Urinary bladder (tissue), 4 donors: Measurements from ENCODE around the gene RBMS1. TPM values are rescaled to one million over a fixed set of nuclear protein-coding genes. Genes with fewer than 3 reads are reported as not detected.

Experiments
- DNase-seq: peaks from one replicate; pipeline ENCODE4 v3.0.0-alpha.2; 2015; ENCODE audit errors: extremely low spot score
- H3K27ac ChIP-seq: one replicate; pipeline ENCODE4 v1.5.1; 2013; ENCODE audit warnings: low read depth, mild to moderate bottlenecking, moderate library complexity
- H3K36me3 ChIP-seq: one replicate; pipeline ENCODE4 v1.6.1; 2013; ENCODE audit warnings: mild to moderate bottlenecking, moderate library complexity; ENCODE audit not compliant: insufficient read depth
- H3K4me1 ChIP-seq: one replicate; pipeline ENCODE4 v1.6.1; 2013; ENCODE audit warnings: mild to moderate bottlenecking, moderate library complexity; ENCODE audit not compliant: insufficient read depth
- H3K4me3 ChIP-seq: one replicate; pipeline ENCODE4 v1.5.1; 2013; ENCODE audit warnings: low read depth, low read length
- WGBS: extraction: QIAGEN DNeasy Blood & Tissue Kit; methylation state at CpG from one replicate; pipeline ENCODE4 v1.1.7; 2013; 5-methylcytosine and 5-hydroxymethylcytosine counted together
- polyA plus RNA-seq: library from polyadenylated mRNA; stranded (reverse); fragments of 200-250 nt; gene quantifications from one replicate; pipeline ENCODE4 v1.2.3, GENCODE V29; 2013
- total RNA-seq: library from RNA; depleted of rRNA; stranded (reverse); fragments of >200 nt; gene quantifications from one replicate; pipeline ENCODE4 v1.2.3, GENCODE V29; 2014
- donor health status: healthy with polysubstance abuse.
- donor health status: healthy.

RBMS1 gene
- total and polyA plus RNA-seq, 2 donors: 41.7 to 182 TPM

DNA sequence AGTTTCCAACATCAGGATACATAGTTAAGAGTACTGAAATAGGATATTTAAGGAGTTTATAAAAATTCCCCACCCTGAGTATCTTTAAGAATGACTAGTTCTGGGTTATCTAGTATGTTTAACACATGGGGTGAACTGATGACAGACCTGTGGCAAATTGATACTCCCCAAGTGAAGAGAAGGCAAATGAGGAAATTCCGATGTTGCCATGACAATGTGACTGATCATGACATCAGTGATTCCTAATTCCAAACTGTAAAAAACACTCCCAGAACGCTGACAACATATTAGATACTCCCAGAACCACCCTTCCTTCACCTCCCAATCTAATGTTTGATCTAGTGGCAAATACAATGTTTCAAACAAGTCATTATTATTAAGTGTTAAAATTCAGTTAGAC lies 77.6 kb downstream of the RBMS1 start:
- H3K36me3 ChIP-seq: no peaks in the 10 kb centered on the region
- H3K4me1 ChIP-seq: peaks cover 1% of the 10 kb centered on the region
- H3K4me3 ChIP-seq: no peak overlapping the region
- 83% methylated on average over 2 of the region's 2 CpGs for WGBS
- H3K27ac ChIP-seq: no peak overlapping the region
- no peak for DNase-seq

DNA sequence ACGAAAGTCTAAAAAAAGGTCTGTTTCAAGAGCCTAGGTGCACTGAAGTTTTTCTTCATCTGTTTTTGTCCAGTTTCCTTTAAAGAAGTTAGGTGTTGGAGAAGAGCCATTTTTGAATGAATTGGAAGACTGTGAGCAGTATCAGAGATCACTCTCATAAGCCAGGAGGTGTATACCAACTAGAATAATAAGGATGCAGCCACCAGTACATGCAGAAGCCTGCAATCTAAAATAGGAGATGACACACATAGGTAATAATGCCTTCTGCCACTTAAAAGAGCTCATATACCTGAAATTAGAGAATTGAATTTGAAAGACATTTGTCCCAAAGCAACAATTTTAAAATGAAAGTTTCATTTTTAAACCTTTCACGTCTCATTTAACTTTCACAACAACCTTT lies 81.7 kb downstream of the RBMS1 start:
- Histone ChIP-seq H3K4me1 (no peaks in the 10 kb centered on the region), H3K36me3 (no peaks in the 10 kb centered on the region), H3K27ac (no peak overlapping the region), H3K4me3 (no peak overlapping the region)
- DNase-seq: no peak
- 77% methylated on average over 2 of the region's 2 CpGs for WGBS

DNA sequence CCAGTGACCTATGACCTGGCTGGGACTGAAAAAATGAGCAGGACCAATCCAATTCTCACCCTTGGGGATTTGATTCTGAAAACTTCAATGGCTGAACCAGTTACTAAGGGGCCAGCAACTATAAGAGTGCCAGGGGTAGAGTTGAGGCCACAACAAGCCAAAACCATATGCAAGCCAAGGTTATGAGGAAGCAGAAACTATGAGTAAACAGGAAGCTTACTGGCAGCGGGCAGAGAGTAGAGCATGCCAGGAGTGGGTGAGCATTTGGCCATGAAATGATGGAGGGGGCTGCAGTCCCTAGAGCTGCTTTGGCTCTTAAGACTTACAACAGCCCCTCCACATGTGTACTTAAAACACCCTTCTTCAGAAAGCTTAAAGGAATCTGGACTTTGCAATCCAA lies 82.4 kb downstream of the RBMS1 start:
- H3K4me3 ChIP-seq: no peak overlapping the region
- H3K4me1 ChIP-seq: no peaks in the 10 kb centered on the region
- H3K36me3 ChIP-seq: no peaks in the 10 kb centered on the region
- no peak for DNase-seq
- H3K27ac ChIP-seq: peak overlapping the region; percentile 61
- 34% methylated on average over 1 of the region's 1 CpG for WGBS

DNA sequence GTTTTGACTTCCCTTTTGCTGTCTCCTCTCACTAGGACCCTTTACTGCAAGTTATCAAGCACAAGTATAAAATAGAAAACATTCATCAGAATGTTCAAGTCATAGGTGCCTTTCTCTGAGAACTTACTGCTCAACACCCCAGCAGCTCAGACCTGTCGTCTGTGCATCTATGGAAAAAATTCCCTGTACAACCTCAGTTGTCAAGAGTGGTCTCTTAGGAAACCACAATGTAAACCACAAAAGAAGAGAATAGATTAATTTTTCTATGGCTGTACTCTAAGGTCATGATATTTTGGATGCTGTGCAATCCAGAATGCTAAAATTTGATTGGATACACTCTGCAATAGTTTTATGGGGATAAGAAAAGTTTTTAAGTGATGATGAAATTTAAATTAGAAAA lies 84.1 kb downstream of the RBMS1 start:
- H3K27ac ChIP-seq: no peak overlapping the region
- no peak for DNase-seq
- WGBS: 73% methylated on average over 1 of the region's 1 CpG
- no peak overlapping the region for H3K4me3 ChIP-seq
- no peaks in the 10 kb centered on the region for H3K36me3 ChIP-seq
- no peaks in the 10 kb centered on the region for H3K4me1 ChIP-seq

DNA sequence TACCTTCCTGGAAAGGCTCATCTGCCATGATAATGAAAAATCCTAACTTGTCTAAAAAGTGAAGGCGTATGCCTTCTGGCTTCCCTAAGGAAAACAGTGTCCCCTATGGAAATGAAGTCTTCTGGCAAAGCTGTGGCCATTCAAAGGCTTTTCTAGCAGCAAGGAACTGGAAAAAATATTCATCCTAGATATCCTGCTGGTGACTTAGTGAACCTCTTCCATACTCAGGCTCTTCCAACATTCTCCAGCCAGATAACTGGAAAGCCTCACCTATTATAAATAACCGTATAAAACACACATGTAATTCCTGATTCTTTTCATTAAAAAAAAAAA lies 84.7 kb downstream of the RBMS1 start:
- 70% methylated on average over 2 of the region's 2 CpGs for WGBS

DNA sequence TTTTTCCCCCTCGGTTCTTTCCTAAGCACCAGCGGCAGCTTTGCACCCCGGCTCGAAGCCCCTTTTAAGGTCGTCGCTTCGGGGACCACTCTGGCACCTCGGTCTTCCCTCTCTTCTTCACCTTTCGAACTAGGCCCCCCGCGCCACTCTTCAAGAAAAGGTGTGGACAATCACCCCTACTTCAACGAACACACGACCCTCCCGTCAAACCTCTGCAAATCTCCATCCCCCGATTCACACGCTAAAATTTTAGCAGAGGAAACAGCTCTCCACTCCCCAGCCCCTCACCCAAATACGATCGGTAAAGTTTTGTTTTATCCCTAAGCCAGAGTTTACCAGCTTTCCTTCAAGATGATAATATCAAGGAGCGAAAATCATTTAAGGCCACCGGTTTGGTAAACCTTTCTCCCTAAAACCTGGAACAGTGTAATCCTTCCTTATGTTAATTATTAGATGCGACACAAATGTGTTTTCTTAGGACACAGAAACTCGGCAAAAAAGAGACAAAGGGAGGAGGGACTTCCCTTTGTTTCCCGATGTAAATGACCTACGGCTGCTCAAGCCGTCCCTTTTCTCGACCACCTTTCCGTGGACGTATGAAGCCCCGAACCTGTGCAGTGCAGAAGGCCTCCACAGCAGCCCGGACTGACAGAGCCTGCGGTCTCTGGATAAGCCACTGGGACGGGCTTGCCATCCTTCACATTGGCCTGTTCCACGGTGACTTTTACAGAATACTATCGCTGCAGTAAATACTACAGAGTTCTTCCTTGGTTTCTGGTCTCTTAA lies 85.2 kb downstream of the RBMS1 start:
- WGBS: 30% methylated on average over 34 of the region's 34 CpGs
- H3K27ac ChIP-seq: peak overlapping the region; percentile 71
- DNase-seq: no peak
- no peaks in the 10 kb centered on the region for H3K36me3 ChIP-seq
- peak overlapping the region; percentile 99 for H3K4me3 ChIP-seq
- H3K4me1 ChIP-seq: no peaks in the 10 kb centered on the region

More for the DNA sequence above, 84.7 kb downstream of the RBMS1 start:
- no peak for DNase-seq
- Histone ChIP-seq H3K36me3 (no peaks in the 10 kb centered on the region), H3K4me1 (no peaks in the 10 kb centered on the region), H3K4me3 (no peak overlapping the region), H3K27ac (no peak overlapping the region)

DNA sequence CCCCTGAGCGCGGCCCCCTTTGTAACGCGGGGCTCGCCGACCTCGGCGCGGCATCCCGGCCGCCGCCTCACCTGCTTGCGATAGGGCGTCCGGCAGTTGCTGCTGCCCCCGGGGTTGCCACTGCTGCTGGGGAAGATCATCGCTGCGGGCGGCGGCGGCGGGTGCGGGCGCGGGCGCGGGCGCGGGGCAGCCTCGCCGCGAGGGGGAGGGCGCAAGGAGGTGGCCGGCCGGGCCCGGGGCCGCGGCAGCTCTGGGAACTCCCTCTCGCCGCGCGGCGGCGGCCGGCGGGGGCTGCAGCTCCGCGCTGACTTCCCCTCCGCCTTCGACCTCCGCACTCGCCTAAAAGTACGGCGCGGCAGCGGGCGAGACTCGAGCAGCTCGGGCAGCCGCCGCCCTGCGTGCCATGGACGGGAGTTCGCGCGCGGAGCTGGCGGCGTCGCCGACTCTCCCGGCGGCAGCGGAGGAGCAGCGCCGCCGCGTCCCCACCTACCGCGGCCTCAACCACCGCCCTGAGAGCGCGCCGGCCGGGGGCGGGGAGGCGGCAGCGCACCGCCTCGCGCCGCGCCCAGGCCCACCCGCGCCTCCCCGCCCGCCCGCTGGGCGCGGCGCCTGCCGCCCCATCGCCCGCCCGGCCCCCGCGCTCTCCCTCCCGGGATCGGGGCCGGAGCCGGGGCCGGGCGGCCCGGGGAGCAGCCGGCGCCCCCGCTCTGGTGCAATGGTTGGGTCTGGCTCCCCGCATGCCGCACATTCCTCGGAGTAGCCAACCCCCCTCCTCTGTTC lies 86.0 kb downstream of the RBMS1 start:
- Histone ChIP-seq H3K36me3 (no peaks in the 10 kb centered on the region), H3K27ac (peak overlapping the region; percentile 97), H3K4me1 (no peaks in the 10 kb centered on the region), H3K4me3 (peak overlapping the region; percentile 99)
- no peak for DNase-seq
- 1% methylated on average over 117 of the region's 120 CpGs for WGBS

DNA sequence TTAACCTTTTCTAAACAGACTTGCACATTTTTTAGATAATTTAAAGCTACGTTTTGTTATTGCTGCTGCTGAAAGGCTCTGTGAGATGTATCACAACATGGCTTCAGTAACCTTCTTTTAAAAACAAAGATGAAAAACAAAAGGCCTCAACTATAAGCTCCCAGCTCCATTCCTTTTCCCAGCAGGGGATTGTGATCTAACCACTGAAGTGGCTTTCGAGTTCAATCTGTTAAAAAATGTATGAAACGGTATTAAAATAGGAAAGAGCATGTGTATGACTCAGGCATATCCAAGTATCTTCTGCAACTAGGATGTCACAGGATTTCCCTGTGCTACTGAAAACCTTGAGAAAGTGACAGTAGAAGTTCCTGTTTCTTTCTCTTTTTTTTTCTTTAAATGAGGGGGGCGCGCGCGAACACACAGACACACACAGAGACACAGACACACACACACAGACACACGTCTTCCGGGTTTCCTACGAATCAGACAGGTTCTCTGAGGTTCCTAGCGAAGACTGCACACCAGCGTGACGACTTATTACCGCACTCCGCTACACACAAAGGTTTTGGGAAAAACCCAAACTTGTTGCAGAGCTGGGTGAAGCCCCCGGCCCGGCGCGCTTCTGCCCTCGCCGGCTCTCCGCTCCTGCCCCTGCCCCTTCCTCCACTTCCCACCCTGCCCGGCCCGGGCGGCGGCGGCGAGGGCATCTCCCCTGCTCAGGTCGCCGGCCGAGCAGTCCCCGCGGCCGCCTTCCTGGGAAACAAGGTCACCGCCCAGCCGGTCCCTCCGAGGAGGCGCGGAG lies 86.8 kb downstream of the RBMS1 start:
- under 1% methylated on average over 39 of the region's 39 CpGs for WGBS
- peak overlapping the region; percentile 99 for H3K4me3 ChIP-seq
- H3K4me1 ChIP-seq: no peaks in the 10 kb centered on the region
- no peaks in the 10 kb centered on the region for H3K36me3 ChIP-seq
- DNase-seq: peak; percentile 64
- H3K27ac ChIP-seq: peak overlapping the region; percentile 97

DNA sequence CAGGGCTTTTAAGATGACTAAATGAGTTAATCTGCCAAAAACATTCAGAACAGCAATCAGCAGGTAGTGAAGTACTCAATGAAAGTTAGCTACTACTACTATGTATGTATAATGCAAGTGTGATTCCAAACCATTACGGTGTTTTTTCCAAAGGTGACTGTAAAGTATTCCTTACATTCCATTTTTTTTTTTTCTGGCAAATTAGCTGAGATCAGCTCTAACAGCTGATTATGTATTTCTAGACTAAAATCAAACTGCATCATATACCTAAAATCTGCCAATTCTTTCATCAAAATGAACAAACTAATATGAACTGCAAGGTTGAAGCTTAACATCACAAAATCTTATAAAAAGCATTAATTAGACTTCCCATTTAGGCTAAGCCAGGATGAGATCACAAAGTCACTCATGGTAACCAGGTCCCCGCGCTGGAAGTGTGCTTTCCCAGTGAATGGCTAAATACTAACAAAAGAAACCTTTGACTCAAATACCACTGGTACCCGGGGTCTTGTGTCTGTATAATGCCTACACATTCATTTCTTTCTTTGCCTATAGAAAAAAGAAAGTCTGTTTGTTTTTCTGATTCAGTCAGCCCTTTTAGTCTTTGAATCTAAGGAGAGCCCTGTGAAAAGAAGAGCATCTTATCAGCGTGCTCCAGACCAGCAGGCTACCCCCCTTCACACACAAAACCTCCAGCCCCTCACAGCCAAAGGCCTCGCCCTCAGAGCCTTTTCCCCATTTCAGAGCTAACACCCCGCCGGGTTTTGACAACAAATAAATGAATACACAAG lies 88.3 kb downstream of the RBMS1 start:
- Histone ChIP-seq H3K4me3 (no peak overlapping the region), H3K27ac (no peak overlapping the region), H3K4me1 (no peaks in the 10 kb centered on the region), H3K36me3 (no peaks in the 10 kb centered on the region)
- DNase-seq: no peak
- 45% methylated on average over 8 of the region's 8 CpGs for WGBS

DNA sequence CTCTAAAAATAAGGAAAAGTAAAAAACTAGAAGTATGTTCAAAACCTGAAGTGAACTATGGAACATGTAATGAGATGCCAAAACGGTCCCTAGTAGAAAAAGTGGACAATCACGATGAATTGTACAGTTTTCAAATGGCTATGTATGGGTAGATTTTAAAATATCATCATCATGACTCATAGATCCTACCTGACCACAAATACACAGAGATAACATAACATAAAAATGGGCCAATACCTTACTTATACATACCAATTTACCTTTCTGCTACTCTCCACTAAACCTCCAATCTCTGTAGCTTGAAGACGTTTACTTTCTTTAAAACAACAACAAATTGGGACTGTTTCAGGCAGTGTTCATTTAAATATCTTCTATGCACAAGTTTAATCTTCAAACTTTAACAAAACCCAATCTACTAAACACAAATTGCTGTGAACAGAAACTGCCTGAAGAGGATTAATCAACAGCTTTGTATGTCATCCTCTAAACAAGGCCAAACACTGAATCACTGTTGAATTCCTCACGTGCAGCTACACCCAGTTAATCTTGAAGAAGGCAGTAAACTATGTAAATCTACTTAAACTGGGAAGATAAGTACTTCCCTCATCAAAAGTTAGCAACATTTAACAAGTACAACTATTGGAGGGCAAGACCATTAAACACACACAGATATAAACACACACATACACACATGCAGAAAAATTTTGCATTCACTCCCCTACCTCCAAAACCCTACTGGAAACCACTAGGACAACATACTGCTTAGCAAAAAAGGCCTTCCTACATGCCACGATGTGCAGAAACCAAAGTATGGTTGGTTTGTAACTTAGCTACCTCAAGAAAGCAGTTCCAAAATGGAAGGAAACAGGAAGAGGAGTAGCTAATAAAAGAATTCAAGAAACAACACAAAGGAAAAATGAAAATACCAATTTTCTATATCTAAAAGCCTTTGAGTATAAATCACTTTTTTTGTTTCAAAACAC lies 90.3 kb downstream of the RBMS1 start:
- Histone ChIP-seq H3K4me3 (no peak overlapping the region), H3K4me1 (no peaks in the 10 kb centered on the region), H3K36me3 (no peaks in the 10 kb centered on the region), H3K27ac (no peak overlapping the region)
- 46% methylated on average over 5 of the region's 5 CpGs for WGBS
- DNase-seq: no peak

DNA sequence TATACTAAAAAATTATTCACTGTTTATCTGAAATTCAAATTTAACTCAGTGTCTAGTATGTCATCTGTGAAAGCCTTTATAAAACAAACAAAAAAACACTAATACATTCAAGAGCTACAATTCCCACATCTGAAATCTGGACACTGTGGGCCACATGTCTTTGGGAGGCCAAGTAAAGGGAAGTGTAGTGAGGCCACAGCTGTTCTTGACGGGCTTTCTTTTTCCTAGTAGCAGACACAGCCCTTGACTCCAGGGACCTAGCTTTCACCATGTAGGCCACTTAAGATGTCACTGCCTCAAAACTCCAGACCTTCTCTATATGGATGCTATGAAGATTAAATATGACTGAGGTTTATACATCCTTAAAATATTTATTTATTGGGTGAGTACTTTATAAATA lies 91.1 kb downstream of the RBMS1 start:
- no peaks in the 10 kb centered on the region for H3K4me1 ChIP-seq
- H3K36me3 ChIP-seq: no peaks in the 10 kb centered on the region
- H3K27ac ChIP-seq: no peak overlapping the region
- no peak overlapping the region for H3K4me3 ChIP-seq
- no peak for DNase-seq
- 66% methylated on average over 1 of the region's 1 CpG for WGBS

DNA sequence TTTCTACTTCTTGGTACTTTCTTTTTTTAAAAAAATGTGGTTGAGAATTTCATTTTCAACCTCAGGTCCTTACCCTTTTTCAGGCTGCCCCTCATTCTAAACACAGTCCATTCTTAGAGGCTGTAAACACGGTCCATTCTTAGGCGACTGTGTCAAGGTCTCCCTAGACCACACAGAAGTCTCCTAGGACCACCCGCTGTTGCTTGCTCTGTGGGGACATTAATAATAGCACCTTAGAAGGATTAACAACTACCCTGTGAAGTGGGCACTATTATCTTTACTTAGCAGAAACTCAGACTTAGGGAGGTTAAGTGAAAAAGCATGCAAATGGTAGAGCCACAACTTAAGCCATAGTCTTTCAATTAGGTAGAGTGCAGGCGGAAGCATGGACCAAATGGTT lies 91.7 kb downstream of the RBMS1 start:
- 94% methylated on average over 4 of the region's 4 CpGs for WGBS
- Histone ChIP-seq H3K4me1 (no peaks in the 10 kb centered on the region), H3K27ac (no peak overlapping the region), H3K36me3 (no peaks in the 10 kb centered on the region), H3K4me3 (no peak overlapping the region)
- no peak for DNase-seq
